ENCODE results near the gene ZNF33B.

DNA sequence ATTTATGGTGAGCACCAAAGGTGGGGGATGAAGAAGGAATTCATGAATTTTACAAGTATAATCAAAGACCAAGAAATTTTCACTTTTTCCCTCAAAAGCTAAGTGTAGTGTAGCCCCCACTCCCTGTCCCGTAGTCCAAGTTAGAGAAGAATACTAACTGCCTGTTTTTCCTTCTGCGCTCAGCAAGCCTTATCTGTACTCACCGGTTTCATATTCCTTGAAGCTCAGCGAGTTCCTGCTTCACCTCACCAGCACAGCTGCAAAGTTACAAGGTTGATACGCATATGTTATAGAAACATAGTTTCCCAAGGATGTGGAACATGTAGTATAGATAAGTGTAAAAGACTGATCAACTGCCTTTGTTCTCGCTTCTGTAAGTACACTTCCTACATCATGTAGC is 16.0 kb upstream of the ZNF33B start:
- TF ChIP-seq, protein P1, sequence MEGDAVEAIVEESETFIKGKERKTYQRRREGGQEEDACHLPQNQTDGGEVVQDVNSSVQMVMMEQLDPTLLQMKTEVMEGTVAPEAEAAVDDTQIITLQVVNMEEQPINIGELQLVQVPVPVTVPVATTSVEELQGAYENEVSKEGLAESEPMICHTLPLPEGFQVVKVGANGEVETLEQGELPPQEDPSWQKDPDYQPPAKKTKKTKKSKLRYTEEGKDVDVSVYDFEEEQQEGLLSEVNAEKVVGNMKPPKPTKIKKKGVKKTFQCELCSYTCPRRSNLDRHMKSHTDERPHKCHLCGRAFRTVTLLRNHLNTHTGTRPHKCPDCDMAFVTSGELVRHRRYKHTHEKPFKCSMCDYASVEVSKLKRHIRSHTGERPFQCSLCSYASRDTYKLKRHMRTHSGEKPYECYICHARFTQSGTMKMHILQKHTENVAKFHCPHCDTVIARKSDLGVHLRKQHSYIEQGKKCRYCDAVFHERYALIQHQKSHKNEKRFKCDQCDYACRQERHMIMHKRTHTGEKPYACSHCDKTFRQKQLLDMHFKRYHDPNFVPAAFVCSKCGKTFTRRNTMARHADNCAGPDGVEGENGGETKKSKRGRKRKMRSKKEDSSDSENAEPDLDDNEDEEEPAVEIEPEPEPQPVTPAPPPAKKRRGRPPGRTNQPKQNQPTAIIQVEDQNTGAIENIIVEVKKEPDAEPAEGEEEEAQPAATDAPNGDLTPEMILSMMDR (IDR thresholded peaks at IDR 0.05): no peak
- TF ChIP-seq POLR2A (IDR thresholded peaks at IDR 0.05): no peak
